ENCODE measurements around the gene COL8A2.
"Not testable (repeated sequence)": the region's sequence is repeated elsewhere in the genome, so short reads cannot be mapped to it uniquely, and the experiment has no call there.

Gene COL8A2

GRCh38 chr1:36160949-36161485 lies 36.0 kb upstream of the COL8A2 start:
- H3K27ac Mint-ChIP-seq = peak overlapping the region; percentile 97 to 99
- ATAC-seq (peak; percentile 78), DNase-seq (peak; percentile 73 to 86)
- H3K4me1 Mint-ChIP-seq = peaks cover 69% of the 10 kb centered on the region
- H3K9me3 Mint-ChIP-seq = no peaks in the 10 kb centered on the region
- H3K27me3 Mint-ChIP-seq = no peaks in the 10 kb centered on the region
- peak overlapping the region; percentile 91 to 93 for H3K4me3 Mint-ChIP-seq

- H3K4me1 Mint-ChIP-seq = peaks cover 66% of the 10 kb centered on the region
- no peak for ATAC-seq
Measured at GRCh38 chr1:36160388-36160948, 35.4 kb upstream of the COL8A2 start.

GRCh38 chr1:36159614-36160387 lies 34.8 kb upstream of the COL8A2 start:
- peak overlapping the region; percentile 97 to 99 for H3K27ac Mint-ChIP-seq
- H3K27me3 Mint-ChIP-seq = no peaks in the 10 kb centered on the region
- H3K9me3 Mint-ChIP-seq = no peaks in the 10 kb centered on the region
- peaks cover 70% of the 10 kb centered on the region for H3K4me1 Mint-ChIP-seq
- no peak for ATAC-seq
- peak in 1 of 2 donors; percentile 32 for DNase-seq
- H3K4me3 Mint-ChIP-seq = peak overlapping the region; percentile 91 to 93

More at GRCh38 chr1:36160388-36160948, 35.4 kb upstream of the COL8A2 start:
- no peaks in the 10 kb centered on the region for H3K27me3 Mint-ChIP-seq
- no peaks in the 10 kb centered on the region for H3K9me3 Mint-ChIP-seq
- no peak for DNase-seq
- H3K27ac Mint-ChIP-seq = peak overlapping the region; percentile 97 to 99
- H3K4me3 Mint-ChIP-seq = peak overlapping the region; percentile 91 to 93

GRCh38 chr1:36158827-36159252 lies 33.8 kb upstream of the COL8A2 start:
- Mint-ChIP-seq H3K4me3 (peak overlapping the region; percentile 93 to 98), H3K27ac (peak overlapping the region in 1 of 2 donors; percentile 14), H3K4me1 (peaks cover 71% of the 10 kb centered on the region)
- not testable (repeated sequence) for DNase-seq, H3K9me3 Mint-ChIP-seq, ATAC-seq, H3K27me3 Mint-ChIP-seq

- H3K27ac Mint-ChIP-seq = peak overlapping the region; percentile 97 to 99
- no peaks in the 10 kb centered on the region for H3K9me3 Mint-ChIP-seq
- ATAC-seq = no peak
- peak overlapping the region; percentile 91 to 98 for H3K4me3 Mint-ChIP-seq
- DNase-seq = peak; percentile 18 to 19
- peaks cover 76% of the 10 kb centered on the region for H3K4me1 Mint-ChIP-seq
- no peaks in the 10 kb centered on the region for H3K27me3 Mint-ChIP-seq
Measured at GRCh38 chr1:36157973-36158826, 33.2 kb upstream of the COL8A2 start.

GRCh38 chr1:36157115-36157903 lies 32.3 kb upstream of the COL8A2 start:
- ATAC-seq (no peak), DNase-seq (peak in 1 of 2 donors; percentile 28)
- H3K27me3 Mint-ChIP-seq = no peaks in the 10 kb centered on the region
- peak overlapping the region; percentile 91 to 98 for H3K4me3 Mint-ChIP-seq
- H3K4me1 Mint-ChIP-seq = peaks cover 76% of the 10 kb centered on the region
- peak overlapping the region; percentile 97 to 99 for H3K27ac Mint-ChIP-seq
- H3K9me3 Mint-ChIP-seq = no peaks in the 10 kb centered on the region

DNA sequence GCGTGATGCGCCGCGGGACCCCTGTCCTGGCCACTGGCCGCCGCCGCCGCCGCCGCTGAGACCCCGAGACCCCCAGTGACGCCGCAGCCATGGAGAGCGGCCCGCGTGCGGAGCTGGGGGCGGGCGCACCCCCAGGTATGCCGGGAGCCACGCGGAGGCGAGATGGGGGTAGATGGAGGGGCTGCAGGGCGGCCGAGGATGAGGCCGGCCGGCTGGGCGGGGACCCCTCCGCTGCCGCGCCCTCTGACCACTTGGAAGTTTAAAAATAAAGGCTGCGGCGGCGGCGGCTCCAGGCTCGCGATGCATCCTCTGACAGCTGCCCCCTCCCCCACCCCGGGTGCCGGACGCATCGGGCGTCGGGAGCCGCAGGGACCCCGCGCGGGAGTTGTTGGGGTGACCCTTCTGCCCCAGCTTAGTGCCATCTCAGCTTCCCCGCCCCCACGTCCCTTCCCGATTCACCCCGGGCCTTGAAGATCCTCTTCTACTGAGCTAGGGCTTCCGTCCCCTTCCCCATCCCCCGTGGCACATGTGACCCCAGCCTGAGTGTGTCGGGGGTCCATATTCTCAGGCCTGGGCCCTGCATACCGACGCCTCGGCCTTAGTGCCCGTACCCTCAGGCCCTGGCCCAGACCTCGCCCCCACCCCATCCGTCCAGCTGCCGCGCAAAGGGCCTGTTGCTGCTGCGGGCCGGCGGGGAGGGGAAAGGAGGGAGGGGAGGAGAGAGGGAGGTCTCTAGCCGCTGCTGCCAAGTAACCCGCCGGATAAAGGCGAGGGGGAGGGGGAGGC lies 31.5 kb upstream of the COL8A2 start:
- H3K4me3 Mint-ChIP-seq = peak overlapping the region; percentile 91 to 98
- peaks cover 76% of the 10 kb centered on the region for H3K4me1 Mint-ChIP-seq
- H3K27ac Mint-ChIP-seq = peak overlapping the region; percentile 97 to 99
- DNase-seq (peak; percentile 46 to 62), ATAC-seq (peak; percentile 14)
- H3K9me3 Mint-ChIP-seq = no peaks in the 10 kb centered on the region
- no peaks in the 10 kb centered on the region for H3K27me3 Mint-ChIP-seq

DNA sequence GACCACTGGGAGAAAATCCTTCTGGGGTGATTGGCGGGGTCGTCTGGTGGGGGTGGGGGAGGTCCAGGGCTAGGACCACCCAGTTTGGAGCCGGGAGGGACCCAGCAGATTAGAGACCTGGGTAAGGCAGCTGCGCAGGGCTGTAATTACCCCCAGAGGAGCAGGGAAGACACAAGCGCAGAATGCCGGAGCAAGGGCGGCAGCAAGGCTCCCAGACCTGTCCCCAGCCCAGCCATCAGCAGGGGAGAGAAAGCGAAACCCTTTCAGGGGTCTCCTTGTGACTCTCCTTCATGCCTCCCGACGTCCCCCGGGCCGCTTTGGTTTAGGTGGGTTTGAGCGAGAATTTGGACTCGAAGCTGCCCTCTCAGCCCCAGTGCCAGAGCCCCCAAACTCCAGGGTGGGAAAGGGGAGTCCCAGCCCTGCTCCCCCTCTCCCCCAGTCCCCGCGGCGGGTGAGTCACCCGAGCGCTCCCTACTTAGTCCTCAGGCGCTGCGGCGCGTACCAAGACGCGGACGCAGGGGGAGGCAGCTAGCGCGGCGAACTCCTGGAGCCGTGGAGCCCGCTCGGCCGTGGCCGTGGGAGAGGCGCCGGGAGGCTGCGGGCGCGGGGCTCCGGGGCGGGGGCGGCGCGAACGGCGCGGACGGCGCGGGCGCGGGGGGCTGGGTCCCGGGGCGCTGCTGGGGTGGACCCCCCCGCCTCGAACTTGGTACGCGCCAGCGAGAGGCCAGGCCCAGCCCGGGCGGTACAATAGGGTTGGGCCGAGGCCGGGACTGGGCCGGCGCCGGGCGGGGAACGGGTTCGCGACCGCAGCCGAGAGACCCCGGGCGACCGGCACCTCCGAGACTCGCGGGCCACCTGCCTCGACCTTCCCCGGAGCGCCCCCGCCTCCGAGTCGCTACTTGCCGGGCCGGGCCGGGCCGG lies 30.6 kb upstream of the COL8A2 start, which contains the start of gene MAP7D1:
TSS of gene MAP7D1 (plus strand) at position 753 of the 921 bp plus-strand sequence. CDS start 258 bp downstream, outside the sequence.
- H3K4me1 Mint-ChIP-seq = peaks cover 83% of the 10 kb centered on the region

GRCh38 chr1:36154765-36155407 lies 29.9 kb upstream of the COL8A2 start:
- no peak for ATAC-seq
- Mint-ChIP-seq H3K27me3 (no peaks in the 10 kb centered on the region), H3K9me3 (no peaks in the 10 kb centered on the region), H3K4me3 (peak overlapping the region; percentile 83 to 93), H3K4me1 (peaks cover 83% of the 10 kb centered on the region), H3K27ac (peak overlapping the region; percentile 97 to 99)
- no peak for DNase-seq

More for the DNA sequence above, 30.6 kb upstream of the COL8A2 start, which contains the start of gene MAP7D1:
- peak within 1 kb of the TSS; percentile 91 to 98 for H3K4me3 Mint-ChIP-seq
- peak; percentile 70 for ATAC-seq
- DNase-seq = peak; percentile 86 to 92
- H3K27me3 Mint-ChIP-seq = no peaks in the 10 kb centered on the region
- peak within 1 kb of the TSS; percentile 97 to 99 for H3K27ac Mint-ChIP-seq
- no peaks in the 10 kb centered on the region for H3K9me3 Mint-ChIP-seq

DNA sequence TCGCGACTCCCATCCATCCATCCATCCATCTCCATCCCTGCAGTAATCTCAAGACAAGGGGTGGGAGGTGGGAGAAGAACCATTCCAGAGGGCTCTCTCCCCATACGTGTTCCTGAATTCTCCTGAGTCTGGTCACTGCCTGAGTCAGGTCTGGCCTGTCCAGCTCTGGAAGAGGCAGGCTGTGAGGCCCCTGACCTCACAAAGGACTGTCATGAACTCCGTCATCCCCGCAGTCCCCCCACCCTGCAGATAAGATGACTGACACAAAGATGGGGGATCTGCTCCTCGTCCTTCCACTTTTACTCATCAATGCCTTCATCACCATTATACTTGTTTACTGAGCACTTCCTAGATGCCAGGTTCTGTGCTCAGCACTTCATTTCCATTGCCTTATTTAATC lies 29.3 kb upstream of the COL8A2 start:
- H3K9me3 Mint-ChIP-seq = no peaks in the 10 kb centered on the region
- H3K4me3 Mint-ChIP-seq = peak overlapping the region; percentile 83 to 93
- H3K27ac Mint-ChIP-seq = peak overlapping the region; percentile 17 to 99
- no peaks in the 10 kb centered on the region for H3K27me3 Mint-ChIP-seq
- no peak for ATAC-seq
- H3K4me1 Mint-ChIP-seq = peaks cover 83% of the 10 kb centered on the region
- no peak for DNase-seq

DNA sequence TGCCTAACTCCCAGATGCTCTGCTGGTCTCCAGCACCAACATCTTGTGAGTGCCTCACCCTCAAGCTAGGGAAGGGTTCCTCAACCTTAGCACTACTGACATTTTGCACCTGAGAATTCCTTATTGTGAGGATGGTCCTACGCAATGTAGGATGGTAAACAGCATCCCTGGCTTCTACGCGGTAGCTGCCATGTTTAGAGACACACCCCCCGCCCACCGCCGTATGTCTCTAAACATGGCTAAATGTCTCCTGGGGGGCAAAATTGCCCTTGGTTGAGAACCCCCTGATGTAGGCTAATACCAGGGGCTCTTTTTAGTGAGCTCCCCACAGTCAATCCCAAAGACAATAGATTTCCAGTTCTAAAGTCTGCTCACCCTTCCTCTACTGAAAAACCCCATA lies 28.5 kb upstream of the COL8A2 start:
- H3K27me3 Mint-ChIP-seq = no peaks in the 10 kb centered on the region
- DNase-seq (no peak), ATAC-seq (no peak)
- peaks cover 79% of the 10 kb centered on the region for H3K4me1 Mint-ChIP-seq
- no peaks in the 10 kb centered on the region for H3K9me3 Mint-ChIP-seq
- no peak overlapping the region for H3K27ac Mint-ChIP-seq
- no peak overlapping the region for H3K4me3 Mint-ChIP-seq

DNA sequence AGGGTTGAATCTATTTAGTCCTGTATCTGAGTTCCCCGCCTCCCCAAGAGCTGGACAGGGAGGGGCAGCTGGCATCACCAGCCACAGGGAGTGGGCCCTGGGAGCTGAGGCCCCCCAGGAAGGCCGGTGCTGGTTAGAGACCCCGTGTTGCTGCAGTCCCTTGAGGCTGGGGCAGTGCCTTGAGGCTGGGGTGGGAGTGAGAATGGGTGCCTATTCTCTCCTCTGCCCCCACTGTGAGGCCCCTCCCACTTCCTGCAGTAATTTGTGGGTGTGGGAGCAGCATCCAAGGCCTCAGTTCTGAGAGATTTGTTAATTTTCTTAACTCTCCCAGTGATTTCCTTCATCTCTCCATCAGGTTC lies 26.8 kb upstream of the COL8A2 start:
- ATAC-seq (no peak), DNase-seq (peak; percentile 31 to 50)
- no peaks in the 10 kb centered on the region for H3K9me3 Mint-ChIP-seq
- H3K27ac Mint-ChIP-seq = peak overlapping the region; percentile 91 to 95
- peaks cover 79% of the 10 kb centered on the region for H3K4me1 Mint-ChIP-seq
- H3K27me3 Mint-ChIP-seq = no peaks in the 10 kb centered on the region
- H3K4me3 Mint-ChIP-seq = peak overlapping the region; percentile 75 to 83
